ENCODE data around the gene MRPS30.
A peak's percentile ranks its signal among the peaks of the same experiment; 100 is the strongest.
"Not testable (repeated sequence)": the region's sequence is repeated elsewhere in the genome, so short reads cannot be mapped to it uniquely, and the experiment has no call there.

The MRPS30 gene

DNA sequence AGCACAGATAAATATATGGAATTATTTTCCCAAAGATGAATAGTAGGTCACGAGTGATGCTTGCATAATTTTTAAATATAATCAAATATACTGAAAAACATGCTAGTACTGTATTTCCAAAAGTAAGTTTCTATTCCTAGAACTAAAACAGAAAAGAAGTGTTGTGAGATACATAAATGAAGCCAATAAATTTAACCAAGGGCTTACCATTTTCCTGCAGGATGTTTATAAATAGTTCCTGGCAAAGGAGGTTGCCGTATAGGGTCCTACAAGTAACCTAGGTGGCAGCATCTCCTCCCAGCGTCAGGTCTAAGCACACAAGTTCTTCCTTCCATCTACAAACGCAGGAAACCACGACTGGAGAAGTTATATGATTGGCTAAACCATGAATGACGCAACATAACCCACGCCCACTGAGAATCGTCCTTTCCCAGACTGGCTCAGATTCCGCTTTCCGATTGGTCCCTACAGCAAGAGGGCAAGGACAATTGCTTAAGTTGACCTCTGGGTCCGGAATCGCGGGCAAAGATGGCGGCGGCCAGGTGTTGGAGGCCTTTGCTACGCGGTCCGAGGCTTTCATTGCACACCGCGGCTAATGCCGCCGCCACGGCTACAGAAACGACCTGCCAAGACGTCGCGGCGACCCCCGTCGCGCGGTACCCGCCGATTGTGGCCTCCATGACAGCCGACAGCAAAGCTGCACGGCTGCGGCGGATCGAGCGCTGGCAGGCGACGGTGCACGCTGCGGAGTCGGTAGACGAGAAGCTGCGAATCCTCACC lies at the start of gene MRPS30:
TSS of gene MRPS30 (plus strand) at position 513 of the 780 bp plus-strand sequence. CDS start at position 529, 16 bp downstream.
- peak; percentile 92 for DNase-seq (ENCODE audit: low spot score)

DNA sequence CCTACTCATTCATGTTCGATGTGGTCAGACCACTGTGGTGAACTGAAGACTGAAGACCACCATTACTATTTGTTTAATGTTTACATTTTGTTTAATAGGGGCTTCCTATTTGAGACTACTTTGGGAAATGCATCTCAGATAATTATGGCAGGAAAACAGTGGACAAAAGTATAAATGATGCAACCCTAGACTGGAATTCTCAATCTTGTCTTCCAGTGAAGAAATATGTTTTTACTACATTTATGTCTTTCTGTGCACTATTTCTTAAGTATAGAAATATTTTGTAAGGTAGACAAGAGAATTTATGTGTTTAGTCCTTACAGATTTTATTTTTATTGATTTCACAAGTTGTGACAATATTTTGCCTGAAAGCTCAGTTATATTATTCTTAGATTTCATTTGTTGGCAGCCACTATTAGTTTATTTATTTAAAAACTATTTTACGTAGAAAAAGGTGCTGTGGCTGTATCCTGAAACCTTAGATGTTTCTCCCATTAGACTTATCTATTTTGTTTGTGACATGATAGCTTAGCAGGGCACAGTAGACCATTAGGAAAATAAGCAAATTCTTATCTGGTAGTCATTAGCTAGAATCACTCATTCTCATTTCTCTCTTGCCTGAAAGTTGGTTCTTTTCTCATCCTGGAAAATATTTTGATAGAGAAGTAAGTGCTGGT lies 39.4 kb upstream of the MRPS30 start:
- no peak for DNase-seq (ENCODE audit: low spot score)

DNA sequence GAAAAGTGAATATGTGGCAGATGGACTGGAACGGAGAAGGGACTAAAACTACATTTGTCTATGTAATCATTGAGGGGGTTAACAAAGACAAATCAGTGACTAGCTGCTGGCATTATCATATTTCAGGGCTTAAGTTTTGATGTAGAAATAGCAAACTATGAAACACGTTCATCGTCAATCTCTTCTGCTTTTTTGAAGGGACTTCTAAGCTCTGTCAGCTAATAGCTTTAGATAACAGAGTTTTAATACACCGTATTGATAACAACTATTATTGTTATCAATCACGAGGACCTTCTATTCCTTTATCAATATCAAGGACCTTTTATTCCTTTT lies 38.9 kb upstream of the MRPS30 start:
- DNase-seq (ENCODE audit: low spot score) = no peak

DNA sequence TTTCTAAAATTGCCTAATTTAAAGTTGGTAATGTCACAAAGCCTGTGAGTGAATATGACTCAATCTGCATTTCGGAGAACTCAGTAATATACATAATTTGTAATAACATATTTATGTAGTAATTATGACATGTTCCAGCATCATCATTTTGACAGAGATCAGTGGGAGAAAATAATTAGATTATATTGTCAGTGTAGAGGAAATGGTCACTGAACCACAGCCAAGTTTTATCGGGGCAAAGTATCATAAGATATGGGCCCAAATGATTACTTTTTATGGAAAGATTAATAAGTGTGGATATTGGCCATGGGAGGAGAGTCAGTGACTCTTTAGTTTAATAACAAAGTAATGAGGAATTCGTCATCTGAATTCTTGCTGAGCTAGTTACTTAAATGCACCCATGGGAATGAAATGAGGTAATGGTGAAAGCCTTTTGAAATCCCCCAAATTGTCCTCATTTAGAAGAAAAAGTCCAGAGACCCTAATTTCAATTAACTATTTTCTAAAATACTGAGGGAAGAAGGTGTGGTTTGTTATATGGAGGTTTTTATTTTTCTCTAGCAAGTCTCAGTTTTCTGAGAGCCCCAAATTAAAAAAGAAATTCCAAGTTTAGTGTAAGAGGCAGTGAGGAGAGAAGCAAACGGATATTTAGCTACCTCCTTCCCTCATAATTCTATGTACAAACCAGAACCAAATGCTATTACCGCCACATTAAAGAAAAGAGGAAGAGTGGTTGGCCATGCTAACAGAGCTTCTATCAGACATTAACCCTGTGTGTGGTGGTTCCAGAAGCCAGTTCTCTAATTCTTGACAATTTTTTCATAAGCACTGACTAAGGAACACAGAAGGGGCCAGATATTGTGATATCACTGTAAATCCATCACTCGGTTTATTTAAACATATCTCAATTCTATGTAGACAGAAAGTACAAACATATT lies 37.7 kb upstream of the MRPS30 start:
- DNase-seq (ENCODE audit: low spot score) = no peak

DNA sequence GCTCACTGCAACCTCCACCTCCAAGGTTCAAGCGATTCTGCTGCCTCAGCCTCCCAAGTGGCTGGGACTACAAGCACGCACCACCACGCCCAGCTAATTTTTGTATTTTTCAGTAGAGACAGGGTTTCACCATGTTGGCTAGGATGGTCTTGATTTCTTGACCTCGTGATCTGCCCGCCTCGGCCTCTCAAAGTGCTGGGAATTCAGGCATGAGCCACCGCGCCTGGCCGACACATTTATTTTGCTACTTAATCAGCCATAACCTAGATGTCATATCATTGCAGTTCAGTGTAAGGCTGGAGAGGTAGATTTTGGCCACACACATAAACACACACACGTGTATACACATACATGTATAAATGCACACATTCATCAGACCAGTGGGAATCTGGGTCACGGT lies 36.4 kb upstream of the MRPS30 start:
- DNase-seq (ENCODE audit: low spot score) = not testable (repeated sequence)

DNA sequence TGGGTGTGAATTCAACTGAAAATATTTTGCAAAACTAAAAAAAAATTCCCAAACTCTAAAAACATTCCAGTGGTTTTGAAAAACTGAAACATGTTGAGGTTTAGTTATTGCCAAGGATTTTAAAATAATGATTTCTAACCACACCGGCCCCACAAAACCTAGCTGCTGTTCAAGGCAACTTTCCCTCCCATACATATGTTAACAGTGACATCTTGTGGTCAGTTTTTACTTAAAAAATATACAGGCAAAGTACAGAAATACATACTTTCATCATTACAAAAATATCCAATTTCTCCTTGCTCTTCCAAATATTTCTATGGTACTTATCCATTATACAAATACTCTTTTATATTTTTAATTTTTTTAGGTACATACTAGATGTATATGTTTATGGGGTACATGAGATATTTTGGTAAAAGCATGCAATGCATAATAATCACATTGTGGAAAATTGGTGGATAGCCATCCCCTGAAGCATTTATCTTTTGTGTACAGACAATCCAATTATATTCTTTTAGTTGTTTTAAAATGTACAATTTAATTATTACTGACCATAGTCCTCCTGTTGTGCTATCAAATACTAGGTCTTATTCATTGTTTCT lies 34.4 kb upstream of the MRPS30 start:
- DNase-seq (ENCODE audit: low spot score) = peak; percentile 30

DNA sequence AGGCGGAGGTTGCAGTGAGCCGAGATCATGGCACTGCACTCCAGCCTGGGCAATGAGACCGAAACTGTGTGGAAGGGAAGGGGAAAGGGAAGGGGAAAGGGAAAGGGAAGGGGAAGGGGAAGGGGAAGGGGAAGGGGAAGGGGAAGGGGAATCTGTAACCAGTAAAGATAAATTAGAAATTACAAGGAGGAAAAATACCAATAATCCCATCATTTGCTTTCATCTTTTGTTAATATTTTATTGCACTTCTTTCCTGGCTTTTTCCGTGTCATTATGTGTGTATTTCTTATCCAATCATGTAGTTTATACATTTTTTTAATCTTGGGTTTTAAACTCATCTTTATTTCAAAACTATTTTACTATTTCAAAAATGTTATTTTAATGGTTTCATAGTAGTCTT lies 29.6 kb upstream of the MRPS30 start:
- DNase-seq (ENCODE audit: low spot score) = no peak

DNA sequence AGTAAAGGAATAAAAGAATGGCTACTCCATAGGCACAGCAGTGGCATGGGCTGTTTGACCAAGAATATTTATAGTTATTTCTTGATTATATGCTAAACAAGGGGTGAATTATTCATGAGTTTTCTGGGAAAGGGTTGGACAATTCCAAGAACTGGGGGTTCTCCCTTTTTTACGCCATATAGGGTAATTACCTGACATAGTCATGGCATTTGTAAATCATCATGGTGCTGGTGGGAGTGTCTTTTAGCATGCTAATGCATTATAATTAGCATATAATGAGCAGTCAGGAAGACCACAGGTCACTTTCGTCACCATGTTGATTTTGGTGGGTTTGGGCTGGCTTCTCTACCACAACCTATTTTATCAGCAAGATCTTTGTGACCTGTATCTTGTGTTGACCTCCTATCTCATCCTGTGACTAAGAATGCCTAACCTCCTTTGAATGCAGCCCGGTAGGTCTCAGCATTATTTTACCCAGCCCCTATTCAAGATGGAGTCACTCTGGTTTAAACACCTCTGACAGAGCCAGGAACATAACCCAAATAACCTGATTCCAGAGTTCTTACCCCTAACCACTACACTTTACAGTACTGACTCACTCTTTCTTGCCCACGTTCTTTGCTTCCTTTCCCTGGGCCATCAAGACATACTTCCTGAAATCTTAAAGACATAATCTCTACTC lies 25.0 kb upstream of the MRPS30 start:
- DNase-seq (ENCODE audit: low spot score) = no peak

DNA sequence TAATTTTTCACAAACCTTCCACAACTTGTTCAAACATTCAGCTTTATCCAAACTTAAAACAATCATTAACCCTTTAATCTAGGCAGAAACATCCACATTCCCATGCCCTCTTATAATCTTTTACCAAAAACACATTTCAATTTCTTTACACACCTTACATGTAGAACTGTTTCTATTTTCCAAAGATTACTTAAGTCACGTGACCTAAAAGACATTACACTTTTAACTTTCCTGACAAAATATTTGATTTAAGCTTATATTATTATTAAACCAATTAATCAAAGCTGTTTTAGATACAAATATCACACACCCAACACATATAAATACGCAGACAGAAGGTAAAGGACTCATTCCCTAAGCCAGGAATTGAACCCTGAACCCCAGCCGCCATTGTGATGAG lies 21.0 kb upstream of the MRPS30 start:
- no peak for DNase-seq (ENCODE audit: low spot score)

DNA sequence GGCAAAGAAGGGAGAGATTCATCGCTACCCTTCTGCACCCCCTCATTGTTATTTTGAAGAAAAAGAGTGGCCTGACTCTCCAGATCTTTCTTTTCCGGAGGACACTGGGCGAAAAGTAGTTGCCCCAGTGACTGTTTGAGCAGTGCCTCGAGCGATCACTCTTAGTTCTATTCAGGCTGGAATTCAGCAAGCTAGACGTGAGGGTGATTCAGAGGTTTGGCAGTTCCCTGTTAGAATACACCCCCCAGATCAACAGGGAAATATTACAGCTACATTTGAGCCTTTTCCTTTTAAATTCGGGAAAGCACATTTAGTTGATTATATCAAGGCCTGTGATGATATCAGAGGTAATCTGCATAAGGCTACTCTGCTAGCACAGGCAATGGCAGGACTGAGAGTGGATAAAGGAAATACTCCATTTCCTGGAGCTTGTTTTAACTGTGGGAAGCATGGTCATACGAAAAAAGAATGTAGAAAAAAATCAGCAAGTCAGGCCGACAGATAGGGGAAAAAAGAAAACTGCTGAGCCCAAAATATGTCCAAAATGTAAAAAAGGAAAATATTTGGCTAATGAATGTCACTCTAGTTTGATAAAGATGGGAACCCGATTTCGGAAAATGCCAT lies 19.3 kb upstream of the MRPS30 start:
- not testable (repeated sequence) for DNase-seq (ENCODE audit: low spot score)

DNA sequence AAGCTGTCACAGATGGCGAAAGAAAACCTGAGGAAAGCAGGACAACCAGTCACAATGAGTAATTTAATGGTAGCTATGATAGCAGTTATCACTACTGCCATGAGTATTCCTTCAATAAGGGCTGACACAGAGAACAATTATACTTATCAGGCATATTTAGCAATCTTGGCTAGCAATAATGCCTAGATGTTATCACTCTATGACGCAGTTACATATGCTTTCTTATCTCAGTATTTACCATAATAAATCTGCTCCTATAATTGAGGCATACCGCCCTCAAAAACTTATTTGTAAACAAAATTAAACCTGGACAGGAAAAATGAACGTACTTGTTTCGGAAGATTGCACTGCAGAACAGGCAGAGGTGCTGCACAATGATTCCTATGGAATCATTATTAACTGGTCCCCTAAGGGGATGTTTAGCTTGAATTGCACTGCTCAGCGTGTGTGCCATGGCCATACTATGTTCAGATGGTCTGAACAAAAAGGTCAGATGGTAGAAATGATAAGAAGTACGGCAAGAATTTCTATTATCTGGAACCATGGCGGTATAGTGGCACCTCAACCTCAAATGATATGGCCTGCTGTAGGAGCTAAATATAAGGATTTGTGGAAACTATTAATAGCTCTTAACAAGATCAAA lies 16.6 kb upstream of the MRPS30 start:
- not testable (repeated sequence) for DNase-seq (ENCODE audit: low spot score)

DNA sequence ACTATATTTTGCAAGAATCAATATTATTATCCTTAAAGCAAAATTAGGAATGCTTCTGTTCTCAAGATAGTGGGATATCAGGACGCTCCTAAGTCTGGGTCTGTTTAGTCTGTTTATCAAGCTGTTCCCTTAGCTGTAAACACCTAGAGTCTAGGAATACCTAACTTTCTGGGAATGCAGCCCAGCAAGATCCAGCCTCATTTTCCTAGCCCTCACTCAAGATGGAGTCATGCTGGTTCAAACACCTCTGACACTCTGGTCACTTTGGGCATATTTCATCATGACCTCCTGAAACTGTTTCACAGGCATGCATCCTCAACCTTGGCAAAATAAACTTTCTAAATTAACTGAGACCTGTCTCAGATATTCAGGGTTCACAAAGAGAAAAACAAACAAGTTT lies 14.4 kb upstream of the MRPS30 start:
- DNase-seq (ENCODE audit: low spot score) = no peak

DNA sequence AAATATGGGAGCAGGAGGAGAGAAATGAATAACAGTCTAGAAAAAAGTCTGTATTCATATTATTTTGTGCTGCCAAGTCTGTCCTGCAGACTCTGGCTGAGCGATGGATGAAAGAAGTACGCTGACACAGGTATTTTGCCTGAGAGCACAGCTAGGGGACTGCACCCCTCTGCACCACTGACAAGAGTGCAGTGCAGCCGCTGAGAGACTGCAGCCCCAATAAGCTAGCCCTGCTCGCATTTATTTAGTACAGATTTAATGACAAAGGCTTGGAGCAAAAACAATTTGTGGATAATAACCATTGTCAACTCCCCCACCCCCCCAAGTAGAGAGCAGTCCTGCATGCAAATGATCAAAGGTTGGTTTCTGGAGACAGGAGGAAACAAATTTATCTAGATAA lies 13.3 kb upstream of the MRPS30 start:
- no peak for DNase-seq (ENCODE audit: low spot score)

DNA sequence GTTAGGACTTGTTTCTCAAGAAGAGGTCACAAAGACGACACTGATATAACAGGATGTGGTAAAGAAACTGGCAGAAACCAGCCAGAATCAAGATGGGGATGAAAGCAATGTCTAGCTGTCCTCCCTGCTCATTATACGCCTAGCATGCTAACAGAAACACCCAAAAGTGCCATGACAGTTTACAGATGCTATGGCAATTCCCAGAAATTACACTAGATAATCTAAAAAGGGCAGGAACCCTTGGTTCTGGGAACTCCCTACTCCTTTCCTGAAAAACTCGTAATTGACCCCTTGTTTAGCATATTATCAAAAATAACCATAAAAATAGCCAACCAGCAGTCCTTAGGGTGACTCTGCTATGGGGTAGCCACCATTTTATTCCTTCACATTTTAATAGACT lies 10.9 kb upstream of the MRPS30 start:
- DNase-seq (ENCODE audit: low spot score) = no peak

DNA sequence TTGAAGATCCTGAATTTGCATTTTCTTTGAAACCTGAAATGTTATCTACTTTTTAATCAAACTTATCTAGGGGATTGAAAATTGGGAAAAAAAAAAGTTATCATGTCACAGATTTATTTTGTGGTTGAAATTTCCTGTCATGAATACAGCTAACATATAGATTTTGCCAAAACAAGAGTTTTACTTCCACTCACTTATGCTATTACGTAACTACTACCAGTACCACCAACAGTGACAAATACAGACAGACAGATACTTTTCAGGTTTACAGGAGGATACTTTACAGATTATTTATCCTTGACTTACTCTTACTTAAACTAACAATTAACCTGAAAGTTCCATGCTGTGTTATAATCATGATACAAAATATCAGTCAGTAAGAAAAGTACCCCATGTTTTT lies 6.8 kb upstream of the MRPS30 start:
- no peak for DNase-seq (ENCODE audit: low spot score)

DNA sequence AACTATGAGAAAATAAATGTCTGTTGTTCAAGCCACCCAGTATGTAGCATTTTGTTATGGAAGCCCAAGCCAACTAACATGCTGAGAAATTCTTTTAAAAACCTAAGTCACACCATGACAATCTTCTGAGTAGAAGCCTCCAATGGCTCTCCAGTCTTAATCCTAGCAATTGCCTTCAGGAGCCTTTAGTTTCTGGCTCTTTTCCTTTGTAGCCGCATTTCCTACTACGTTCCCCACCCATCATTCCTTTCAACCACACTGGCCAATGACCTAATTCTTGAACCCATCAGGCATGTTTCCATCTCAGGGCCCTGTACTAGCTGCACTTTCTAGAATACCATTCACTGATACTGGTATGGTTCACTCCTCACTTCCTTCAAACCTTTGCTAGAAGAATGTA lies 2.1 kb upstream of the MRPS30 start:
- no peak for DNase-seq (ENCODE audit: low spot score)

DNA sequence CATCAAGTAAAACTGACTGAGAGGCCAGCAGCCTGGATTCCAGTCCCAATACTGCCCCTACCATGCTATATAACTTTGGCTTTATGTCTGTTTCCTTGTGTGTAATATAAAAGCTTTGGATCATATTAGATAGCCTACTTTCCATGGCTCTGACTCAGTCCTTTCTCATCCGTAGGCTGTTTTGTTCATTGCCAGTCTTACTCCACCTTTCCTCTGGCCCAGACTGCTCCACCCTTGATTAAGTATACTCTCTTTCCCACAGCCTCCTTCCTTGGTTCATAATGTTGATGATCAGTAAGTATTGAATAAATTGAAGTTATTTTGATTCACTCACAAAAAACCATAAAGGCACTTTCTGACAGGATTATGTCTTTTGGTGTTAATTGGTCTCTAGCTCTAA lies 1.5 kb upstream of the MRPS30 start:
- DNase-seq (ENCODE audit: low spot score) = no peak

DNA sequence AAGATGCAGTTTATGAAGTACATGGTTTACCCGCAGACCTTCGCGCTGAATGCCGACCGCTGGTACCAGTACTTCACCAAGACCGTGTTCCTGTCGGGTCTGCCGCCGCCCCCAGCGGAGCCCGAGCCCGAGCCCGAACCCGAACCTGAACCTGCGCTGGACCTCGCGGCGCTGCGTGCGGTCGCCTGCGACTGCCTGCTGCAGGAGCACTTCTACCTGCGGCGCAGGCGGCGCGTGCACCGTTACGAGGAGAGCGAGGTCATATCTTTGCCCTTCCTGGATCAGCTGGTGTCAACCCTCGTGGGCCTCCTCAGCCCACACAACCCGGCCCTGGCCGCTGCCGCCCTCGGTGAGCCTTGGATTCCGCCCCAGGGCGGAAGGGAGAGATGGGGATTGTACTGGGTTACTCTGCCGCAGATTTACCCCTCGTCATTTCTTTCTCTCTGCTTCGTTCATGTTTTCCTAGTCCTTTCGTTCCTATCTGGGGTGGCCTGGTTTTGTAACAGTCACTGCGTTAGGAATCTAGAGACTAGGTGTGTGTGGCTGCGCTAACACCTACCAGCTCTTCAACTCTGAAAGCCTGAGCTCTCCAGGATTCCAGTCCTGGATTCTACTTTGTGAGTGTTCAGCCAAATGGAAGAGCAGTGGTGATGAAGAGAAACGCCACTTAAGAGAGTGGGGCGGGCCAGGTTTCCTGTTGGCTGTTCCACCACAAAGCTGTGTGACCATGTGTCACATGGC lies 638 bp downstream of the MRPS30 start:
- DNase-seq (ENCODE audit: low spot score) = peak; percentile 33

DNA sequence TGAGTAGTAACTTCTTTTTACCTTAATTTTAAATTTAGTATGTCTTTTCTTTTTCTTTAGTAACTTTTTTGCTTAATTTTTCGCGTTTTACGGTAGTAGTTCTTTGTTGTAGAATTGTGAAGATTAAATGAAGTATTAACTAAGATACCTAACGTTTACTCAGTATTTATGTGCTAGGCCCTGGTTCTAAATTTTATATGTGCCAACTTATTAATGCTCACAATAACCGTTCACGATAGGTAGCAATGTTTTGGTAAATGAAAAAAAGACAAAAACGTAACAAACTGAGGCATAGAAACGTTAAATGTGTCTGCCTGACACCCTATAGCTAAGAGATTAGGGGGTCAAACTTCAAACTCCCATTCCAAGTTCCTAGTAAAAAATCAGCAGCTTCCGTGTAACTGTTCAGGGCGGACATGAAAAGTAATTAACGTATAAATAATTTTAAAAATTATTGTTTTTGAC lies 1.2 kb downstream of the MRPS30 start:
- DNase-seq (ENCODE audit: low spot score) = no peak

DNA sequence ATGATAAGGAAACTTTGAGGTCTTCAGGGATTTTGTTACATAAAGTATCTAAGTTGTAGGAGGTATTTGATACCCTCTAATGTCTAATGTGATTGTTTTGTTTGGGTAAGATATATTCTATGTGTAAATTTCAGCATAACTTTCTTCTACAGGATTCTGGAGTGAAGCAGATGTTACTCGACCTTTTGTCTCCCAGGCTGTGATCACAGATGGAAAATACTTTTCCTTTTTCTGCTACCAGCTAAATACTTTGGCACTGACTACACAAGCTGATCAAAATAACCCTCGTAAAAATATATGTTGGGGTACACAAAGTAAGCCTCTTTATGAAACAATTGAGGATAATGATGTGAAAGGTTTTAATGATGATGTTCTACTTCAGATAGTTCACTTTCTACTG lies 6.0 kb downstream of the MRPS30 start:
- DNase-seq (ENCODE audit: low spot score) = no peak
